Esophagus muscularis mucosa (tissue), 4 donors: ENCODE measurements around the gene MGAT4B.

Source experiments
- CTCF ChIP-seq, 3 experiments: fragments of 200-600 bp in 2 of 3; fragments of 450-650 bp in 1 of 3; sonication (generic) in 2 of 3; IDR thresholded peaks; one replicate each; pipeline ENCODE4 v1.5.1; 2017 to 2019; ENCODE audit warnings: antibody characterized with exemption in 3 of 3, mild to moderate bottlenecking in 2 of 3, moderate library complexity in 1 of 3
- EP300 ChIP-seq: sonication (generic); formaldehyde crosslinking; IDR thresholded peaks from one replicate; pipeline ENCODE4 v1.6.1; 2017; ENCODE audit warnings: antibody characterized with exemption
- POLR2A ChIP-seq: fragments of 450-650 bp; IDR thresholded peaks from one replicate; pipeline ENCODE4 v1.6.1; 2017; ENCODE audit warnings: antibody characterized with exemption, moderate library complexity, mild to moderate bottlenecking, low read depth
- POLR2AphosphoS5 ChIP-seq, 2 donors: sonication (generic); formaldehyde crosslinking; IDR thresholded peaks; one replicate each; pipeline ENCODE4 v1.6.1; 2017; ENCODE audit warnings: antibody characterized with exemption in 2 of 2

GRCh38 chr5:179762781-179763176 is 43.9 kb downstream of the MGAT4B start:
- TF ChIP-seq POLR2A, result no peak
- no peak for TF ChIP-seq CTCF (IDR thresholded peaks at IDR 0.05)
- TF ChIP-seq POLR2AphosphoS5 (IDR thresholded peaks at IDR 0.05), result no peak
- TF ChIP-seq EP300, result no peak
